ENCODE results near the gene RELB. TPM values are rescaled to one million over a fixed set of nuclear protein-coding genes. Genes with fewer than 3 reads are reported as not detected.
"Not testable (repeated sequence)": the region's sequence is repeated elsewhere in the genome, so short reads cannot be mapped to it uniquely, and the experiment has no call there.

The RELB gene
- 7.2 and 9.9 TPM in 2 replicates for total RNA-seq (2014; rRNA removed; shearing (Covaris generic))

GRCh38 chr19:45001087-45001739, at the start of gene RELB:
Gene RELB (plus strand): TSS chr19:45001464. CDS start chr19:45001580, 116 bp downstream.
- peak; percentile 89 for DNase-seq (ENCODE audit: low read depth)

GRCh38 chr19:44954278-44954648, 47.0 kb upstream of the RELB start:
- no peak for DNase-seq (ENCODE audit: low read depth)

- DNase-seq (ENCODE audit: low read depth), result peak; percentile 96
Observed at GRCh38 chr19:44954649-44955504, 46.4 kb upstream of the RELB start, which contains the start of gene CLPTM1. Gene CLPTM1 (plus strand): TSS chr19:44955380. CDS start chr19:44955396, 16 bp downstream.

- DNase-seq (ENCODE audit: low read depth), result no peak
Observed at GRCh38 chr19:44955505-44956439, 45.5 kb upstream of the RELB start.

GRCh38 chr19:44957526-44957925, 43.7 kb upstream of the RELB start:
- DNase-seq (ENCODE audit: low read depth), result no peak

GRCh38 chr19:44958090-44958489, 43.2 kb upstream of the RELB start:
- no peak for DNase-seq (ENCODE audit: low read depth)

GRCh38 chr19:44959691-44960090, 41.6 kb upstream of the RELB start:
- DNase-seq (ENCODE audit: low read depth), result no peak

GRCh38 chr19:44960906-44961728, 40.1 kb upstream of the RELB start:
- no peak for DNase-seq (ENCODE audit: low read depth)

GRCh38 chr19:44961821-44962220, 39.4 kb upstream of the RELB start:
- DNase-seq (ENCODE audit: low read depth), result no peak

- no peak for DNase-seq (ENCODE audit: low read depth)
Observed at GRCh38 chr19:44968118-44968517, 33.1 kb upstream of the RELB start.

- DNase-seq (ENCODE audit: low read depth), result no peak
Observed at GRCh38 chr19:44968670-44969069, 32.6 kb upstream of the RELB start.

GRCh38 chr19:44969437-44969836, 31.8 kb upstream of the RELB start:
- no peak for DNase-seq (ENCODE audit: low read depth)

- DNase-seq (ENCODE audit: low read depth), result not testable (repeated sequence)
Observed at GRCh38 chr19:44971451-44971850, 29.8 kb upstream of the RELB start.

GRCh38 chr19:44972802-44973201, 28.5 kb upstream of the RELB start:
- no peak for DNase-seq (ENCODE audit: low read depth)

- no peak for DNase-seq (ENCODE audit: low read depth)
Observed at GRCh38 chr19:44973982-44974735, 27.1 kb upstream of the RELB start.

- DNase-seq (ENCODE audit: low read depth), result no peak
Observed at GRCh38 chr19:44974857-44975256, 26.4 kb upstream of the RELB start.

- DNase-seq (ENCODE audit: low read depth), result no peak
Observed at GRCh38 chr19:44975444-44975843, 25.8 kb upstream of the RELB start.

GRCh38 chr19:44984005-44984404, 17.3 kb upstream of the RELB start:
- no peak for DNase-seq (ENCODE audit: low read depth)

- DNase-seq (ENCODE audit: low read depth), result no peak
Observed at GRCh38 chr19:44985445-44985844, 15.8 kb upstream of the RELB start.

- no peak for DNase-seq (ENCODE audit: low read depth)
Observed at GRCh38 chr19:44986389-44986788, 14.9 kb upstream of the RELB start.
